GM15510 (cell line): Measurements from ENCODE around the gene ZC2HC1B.

Experiments
- POLR2A ChIP-seq: IDR thresholded peaks from 3 replicates; pipeline ENCODE4 v1.6.1; 2011; ENCODE audit warnings: borderline replicate concordance; ENCODE audit not compliant: insufficient read length; ENCODE audit errors: extremely low read depth

The ZC2HC1B gene

DNA sequence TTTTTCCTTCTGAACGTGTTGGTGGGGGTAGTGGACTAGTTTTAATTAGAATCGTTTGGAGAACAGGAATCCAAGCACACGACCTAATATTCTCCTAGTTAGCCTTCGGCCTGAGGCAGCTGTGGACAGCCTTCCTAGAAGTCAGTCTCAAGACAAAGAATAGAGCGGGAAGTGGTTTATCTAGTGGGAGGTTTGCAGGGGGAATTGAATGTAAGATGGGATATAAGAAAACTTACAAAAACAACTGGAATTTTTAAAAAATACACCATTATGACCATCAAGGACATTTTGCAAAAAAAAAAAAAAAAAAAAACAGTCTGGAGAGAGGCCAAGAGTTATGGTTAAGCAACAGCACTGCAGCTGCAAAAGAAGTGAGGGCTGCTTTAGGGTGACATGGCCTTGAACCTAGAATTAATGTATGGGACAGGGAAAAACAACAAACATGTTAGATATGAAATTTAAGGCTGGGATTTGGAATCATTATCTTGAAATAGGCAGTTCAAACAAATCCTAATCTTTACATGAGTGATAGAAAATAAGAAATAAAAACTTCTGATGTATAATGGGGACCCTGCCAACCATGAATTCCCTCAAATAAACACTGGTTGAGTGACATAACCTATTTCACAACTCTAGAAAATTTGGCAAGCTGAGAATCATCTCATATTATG is 103.6 kb downstream of the ZC2HC1B start:
- no peak for TF ChIP-seq POLR2A

DNA sequence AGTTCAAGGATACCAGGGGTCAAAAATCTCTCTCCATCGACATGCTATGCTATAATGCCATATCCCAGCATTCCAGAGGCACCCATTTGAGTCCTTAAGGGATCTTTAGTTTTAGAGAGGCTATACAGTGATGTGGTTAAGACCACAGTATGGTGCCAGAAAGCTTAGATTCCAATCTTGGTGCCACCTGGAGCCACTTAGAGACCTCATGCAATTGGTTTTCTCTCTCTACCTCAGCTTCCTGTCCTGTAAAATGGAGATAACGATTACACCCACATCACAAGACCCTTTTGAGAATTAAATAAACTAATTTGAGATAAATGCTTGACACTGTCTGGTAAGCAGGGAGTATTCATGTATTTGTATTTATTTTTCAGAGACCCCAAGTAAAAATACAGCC is 104.8 kb downstream of the ZC2HC1B start:
- TF ChIP-seq POLR2A: no peak

DNA sequence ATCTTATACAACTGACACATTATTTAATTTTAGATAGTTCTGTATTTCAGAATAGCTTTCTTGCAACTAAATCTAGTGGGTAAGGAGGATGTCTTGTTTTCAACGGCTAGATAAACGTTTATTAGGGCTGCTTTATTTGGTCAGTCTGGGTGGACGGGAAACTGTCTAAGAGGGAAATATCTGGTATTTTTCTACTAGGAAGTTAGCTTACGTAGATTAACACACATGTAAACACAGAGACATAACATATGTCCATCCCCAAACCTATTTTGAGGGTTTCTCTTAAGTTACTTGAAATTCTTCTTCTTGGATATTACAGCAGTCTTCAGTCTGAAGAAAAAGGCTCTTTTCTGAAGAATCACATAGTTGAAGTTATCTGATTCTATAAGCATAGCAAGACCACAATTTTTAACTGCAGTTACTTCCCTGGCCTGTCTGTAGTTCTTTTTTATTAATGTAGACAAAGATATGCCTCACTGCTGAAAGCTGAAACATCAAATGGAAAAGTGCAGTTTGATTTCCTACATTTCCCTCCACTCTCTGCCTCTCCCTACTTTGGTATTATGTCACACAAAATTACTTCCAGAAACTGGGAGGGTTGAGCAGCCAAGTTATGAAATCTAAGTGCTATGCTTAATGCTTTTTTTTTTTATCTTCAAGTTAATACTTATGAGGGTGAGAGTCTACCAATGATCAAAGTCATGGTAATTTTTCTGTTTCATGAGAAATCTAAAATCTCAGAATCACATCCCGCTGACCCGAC is 106.4 kb downstream of the ZC2HC1B start:
- no peak for TF ChIP-seq POLR2A

DNA sequence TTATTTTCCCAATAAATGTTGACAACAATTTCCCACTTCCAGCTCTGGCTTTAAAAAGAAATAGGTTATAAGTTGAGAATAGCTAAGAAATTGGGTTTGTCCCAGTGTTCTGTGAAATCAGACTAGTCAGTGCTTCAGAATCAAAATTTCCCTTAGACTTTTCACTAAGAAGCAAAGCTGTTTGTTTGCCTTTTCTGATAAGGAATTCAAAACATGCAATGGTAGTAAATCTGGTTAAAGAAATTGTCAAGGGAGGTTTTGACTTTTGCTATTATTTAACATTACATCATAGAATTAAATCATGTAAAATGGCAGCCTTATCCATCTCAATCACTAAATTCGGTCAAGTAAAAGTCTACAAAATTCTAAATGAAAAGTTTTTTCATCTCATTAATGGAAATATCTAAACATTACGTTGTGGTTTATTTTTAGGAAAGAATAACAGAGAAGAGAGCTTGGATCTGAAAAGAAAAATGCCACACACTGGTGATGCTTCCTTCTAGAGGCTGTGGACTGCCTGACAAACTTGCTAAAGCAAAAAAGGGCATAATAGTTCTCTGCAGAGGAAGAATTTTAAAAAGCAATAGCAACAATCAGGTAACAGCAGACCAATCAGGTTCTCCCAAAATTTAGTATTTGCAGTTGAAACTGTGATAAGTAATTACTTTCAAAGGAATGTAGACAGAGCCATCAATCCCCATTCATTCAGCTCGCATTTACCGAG is 107.4 kb downstream of the ZC2HC1B start:
- no peak for TF ChIP-seq POLR2A

DNA sequence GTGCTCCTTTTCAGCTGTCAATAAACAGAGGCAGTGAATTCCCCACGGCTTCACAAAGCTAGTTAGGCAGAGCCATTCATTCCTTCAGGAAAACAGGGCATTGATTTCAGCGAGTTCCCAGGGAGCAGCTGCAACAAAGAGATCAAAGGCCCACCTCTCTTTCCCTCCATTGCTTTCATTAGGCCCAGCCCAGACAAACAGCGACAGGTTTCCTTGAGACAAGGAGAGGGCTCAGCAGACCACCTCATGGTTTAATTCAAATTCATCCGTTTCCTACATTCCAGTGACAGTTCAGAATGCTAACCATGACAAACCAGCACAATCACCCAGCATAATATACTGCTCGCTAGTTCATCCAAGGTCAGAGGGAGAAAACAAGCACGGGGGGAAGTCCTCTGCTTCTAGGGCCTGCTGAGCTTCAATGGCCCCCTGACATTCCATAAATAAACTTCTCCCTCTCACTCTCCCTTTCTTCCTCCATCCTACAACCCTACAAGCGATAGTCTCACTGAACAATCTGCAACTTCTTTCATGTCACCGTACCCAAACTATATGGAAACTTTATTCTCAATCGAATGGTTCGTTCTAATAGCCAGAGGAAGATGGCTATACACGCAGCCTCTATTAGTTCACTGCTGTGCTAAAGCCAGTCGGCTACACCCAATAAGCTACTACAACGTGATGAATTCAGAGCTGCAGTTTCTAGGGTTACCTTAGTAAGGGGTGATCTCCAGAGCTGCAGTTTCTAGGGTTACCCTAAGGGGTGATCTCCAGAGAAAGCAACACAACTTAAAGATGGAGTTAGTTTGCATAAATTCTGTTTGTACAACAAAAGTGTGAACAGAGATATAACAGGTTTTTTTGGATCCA is 109.1 kb downstream of the ZC2HC1B start:
- TF ChIP-seq POLR2A: no peak

DNA sequence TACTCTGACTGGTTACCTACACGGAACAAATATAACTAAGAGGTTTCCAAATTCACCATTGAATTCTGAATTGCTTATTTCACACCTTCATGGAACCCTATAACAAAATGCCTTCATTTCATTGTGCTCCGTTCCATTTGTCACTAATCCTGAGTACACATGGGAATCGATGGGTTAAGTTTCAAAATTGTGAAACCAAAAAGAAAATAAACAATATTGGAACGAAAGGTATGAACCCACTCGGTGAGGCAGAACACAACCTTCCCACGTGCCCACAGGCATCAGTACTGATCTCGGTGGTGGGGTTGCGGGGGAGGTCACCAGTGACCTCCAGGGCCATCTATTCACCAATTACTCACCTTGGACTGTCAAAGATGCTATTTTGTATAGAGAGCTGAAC is 109.8 kb downstream of the ZC2HC1B start:
- no peak for TF ChIP-seq POLR2A

DNA sequence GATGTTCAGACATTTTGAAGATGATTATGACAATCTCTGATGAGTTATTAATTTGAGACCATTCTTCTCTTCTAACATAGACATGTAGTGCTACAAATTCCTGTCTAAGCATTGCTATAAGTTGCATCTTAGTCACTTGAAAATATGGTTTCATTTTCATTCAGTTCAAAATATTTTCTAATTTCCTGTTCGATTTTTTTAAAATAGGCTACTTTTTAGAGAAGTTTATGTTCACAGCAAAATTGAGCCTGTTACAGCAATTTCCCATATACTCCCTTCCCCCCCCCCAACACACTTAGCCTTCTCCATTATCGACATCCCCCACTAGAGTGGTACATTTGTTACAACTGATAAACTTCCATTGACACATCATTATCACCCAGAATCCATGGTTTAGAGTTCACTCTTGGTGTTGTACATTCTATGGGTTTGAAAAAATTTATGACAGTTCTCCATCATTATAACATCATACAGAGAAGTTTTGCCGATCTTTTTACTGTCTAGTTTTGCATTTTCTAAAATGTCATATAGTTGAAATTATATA is 112.6 kb downstream of the ZC2HC1B start:
- no peak for TF ChIP-seq POLR2A

DNA sequence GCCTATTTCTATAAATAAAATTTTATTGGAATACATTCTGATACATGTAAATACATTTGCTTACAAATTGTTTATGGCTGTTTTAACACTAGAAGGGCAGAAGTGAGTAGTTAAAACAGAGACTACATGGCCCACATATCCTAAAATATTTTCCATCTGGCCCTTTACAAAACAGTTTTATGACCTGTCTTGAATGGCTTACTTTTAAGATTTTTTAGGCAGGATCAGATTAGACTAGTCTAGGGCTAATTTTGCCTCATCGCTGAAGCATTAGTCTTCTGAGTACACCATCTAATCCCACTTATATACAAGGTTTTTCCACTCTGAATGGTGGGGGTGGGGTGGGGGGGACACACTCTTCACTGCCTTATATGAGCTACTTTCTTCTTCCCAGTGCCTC is 116.6 kb downstream of the ZC2HC1B start:
- no peak for TF ChIP-seq POLR2A

DNA sequence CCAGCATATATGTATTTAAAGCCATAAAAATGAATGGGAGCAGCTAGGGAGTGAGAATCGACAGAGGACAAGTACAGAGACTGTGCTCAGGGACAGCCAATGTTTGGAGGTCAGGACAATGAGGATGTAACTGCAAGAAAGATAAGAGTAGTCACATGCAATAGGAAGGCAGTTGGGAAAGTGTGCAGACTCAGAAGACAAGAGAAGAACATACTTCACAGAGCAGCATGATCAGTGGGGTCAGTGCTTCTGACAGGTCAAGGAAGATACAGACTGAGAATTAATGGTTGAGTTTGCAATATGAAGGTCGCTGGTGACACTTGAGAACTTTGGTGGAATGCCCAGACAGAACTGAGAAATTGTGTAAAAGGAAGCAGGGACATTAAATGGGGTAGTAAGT is 118.7 kb downstream of the ZC2HC1B start:
- no peak for TF ChIP-seq POLR2A

DNA sequence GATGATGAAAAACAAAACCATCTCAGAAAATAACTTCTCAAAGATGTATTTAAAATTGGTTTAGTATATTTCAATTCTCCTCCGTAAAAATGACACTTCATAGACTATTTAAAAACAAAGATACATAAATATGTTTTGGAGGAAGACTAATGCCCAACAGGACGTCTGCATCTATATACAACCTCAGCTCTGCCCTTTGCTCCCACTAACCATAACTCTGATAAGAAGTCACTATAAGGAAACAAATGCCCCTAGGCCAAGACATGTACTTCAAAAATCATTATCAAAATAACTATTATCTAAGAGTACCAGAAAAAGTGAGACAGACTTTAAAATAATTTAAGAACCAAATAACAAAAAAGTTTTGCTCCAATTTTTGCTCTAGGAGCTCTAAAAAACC is 120.4 kb downstream of the ZC2HC1B start:
- TF ChIP-seq POLR2A: no peak

DNA sequence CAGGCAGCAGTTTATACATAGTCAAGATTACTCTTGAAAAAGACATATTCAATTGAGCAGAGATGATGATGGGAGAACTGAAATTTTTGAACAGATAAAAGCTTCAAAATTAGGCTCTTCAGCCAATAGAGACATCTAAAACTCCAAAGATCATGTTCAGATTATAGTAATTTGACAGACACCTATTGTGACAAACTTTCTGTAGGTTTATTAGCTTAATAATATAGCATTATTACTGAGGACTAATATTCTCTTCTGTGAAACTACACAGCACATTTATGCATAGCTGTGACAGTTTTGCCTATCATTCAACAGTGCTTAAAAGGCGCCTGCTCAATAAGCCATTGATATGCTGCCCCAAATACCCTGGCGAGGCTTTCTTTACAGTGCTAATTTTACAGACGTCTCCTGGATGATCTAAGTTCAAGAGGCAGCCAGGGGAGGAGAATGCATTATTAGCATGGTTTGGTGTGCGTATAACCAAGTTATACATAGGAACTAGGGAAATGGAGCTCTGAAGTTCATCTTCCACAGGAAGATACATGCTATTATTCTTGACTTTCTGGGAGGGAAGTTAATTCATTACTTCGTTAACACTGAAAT is 122.3 kb downstream of the ZC2HC1B start:
- TF ChIP-seq POLR2A: no peak
